CD4-positive, alpha-beta T cell treated with Interleukin-12 subunit alpha and Interleukin-12 subunit beta, for 1 hour (primary cell): ENCODE data around the gene PDCD2L.
"Not testable (repeated sequence)": the region's sequence is repeated elsewhere in the genome, so short reads cannot be mapped to it uniquely, and the experiment has no call there.

Experiments used
- DNase-seq: peaks from one replicate; pipeline ENCODE4 v3.0.0-alpha.2; 2020

Gene PDCD2L

DNA sequence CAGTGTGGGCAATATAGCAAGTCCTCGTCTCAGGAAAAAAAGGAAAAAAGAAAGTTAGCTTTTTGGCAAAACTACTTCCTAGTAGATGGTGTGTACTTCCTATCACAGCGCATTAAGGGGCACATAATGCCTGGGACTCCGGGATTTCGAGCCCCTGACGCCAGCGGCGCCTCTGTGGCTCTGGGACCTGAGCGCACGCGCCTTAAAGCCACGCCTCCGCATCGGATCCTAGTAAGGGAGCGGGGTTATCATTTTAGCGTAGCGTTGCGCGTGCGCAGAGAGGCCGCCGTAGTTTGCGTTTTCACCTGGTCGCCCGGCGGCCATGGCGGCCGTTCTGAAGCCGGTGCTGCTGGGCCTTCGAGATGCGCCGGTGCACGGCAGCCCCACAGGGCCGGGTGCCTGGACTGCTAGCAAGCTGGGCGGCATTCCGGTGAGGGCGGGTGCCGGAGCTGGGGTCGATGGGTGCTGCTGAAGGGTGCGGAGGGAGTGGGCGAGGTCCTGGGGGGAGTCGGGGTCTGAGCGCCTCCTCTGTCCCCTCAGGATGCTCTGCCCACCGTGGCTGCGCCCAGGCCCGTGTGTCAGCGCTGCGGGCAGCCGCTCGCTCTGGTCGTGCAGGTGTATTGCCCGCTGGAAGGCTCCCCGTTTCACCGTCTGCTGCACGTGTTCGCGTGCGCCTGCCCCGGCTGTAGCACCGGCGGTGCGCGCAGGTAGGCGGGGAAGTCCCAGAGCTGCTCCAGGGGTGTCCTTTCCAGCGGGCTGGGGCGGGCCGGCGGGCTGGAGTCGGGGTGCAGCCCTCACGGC, at the start of gene PDCD2L:
Gene PDCD2L (plus strand): TSS at position 291 of the 801 bp plus-strand sequence. CDS start 32 bp downstream, at position 323.
- DNase-seq = peak; percentile 93

DNA sequence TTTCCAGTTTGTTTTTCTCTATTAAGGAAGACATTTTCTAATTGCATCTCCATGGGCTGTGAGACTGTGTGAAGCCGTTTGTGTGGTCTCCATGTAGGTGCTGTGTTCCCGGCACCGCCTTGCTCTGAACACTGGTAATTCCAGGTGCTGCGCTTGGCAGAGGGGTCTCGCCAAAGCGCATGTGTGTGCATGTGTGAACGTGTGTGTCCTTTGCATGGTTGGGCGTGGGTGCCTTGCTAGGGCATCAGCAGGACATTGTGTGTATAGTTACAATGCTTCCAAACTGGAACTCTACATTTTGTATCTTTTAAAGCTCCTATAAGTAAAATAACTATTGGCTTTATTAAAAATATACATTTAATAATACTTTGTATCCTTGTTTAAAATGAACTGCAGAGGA, 49.0 kb upstream of the PDCD2L start:
- no peak for DNase-seq

- no peak for DNase-seq
Observed at GRCh38 chr19:34356875-34357274, 47.3 kb upstream of the PDCD2L start.

DNA sequence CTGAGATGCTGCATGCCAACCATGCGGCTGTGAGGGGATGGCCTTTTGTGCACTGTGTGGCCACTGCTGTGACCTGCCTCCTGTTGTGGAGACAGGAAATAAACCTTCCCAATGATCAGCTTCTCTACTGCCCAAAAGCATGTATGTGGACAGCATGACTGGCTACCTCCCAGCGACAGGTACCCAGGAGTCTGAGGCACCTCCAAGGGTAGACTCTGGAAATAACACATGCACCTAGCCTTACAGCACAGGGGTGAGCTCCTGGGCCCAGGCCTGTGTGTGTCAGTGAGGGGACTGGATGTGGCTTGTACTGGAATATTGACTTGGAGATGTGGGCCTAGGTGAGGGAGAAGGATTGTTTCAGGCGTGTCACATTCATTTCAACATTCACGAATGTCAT, 46.8 kb upstream of the PDCD2L start:
- no peak for DNase-seq

DNA sequence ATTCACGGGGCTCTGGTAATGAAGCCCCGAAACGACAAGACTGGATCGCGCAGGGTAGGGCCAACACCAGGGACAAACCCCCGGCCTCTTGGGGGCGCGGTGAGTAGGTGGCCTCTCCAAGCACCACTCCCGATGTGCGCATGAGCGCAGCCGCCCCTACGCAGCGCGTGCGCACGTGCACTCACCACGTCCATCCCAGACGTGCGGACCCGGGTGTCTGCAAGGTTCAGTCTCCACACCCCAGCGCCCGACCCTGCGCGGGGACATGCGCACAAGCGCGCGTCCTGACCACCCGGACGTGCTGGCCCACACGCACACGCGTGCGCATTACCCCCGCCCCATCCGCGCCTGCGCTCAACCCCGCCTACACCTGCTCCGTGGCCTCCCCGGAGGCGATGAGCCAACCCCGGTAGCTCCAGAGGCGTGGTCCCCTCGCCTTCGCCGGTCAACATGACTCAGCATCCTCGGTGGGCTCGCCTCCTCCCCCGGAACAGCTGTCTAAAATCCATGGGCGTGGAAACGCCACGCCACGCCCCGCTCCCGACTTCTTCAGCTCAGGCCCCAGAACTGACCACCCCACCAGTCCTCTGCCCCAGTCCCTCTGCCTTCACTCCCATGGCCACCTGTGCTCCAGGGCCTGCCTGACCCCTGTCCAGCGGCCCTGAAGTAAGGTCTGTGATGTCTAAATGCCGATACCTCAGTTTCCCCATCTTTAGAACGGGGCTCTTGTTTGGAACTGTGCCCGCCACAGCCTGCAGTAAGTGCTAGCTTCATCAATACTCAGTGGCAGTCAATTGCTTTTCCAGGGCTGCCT, 44.9 kb upstream of the PDCD2L start:
- DNase-seq = peak; percentile 97

GRCh38 chr19:34359954-34360315, 44.3 kb upstream of the PDCD2L start:
- no peak for DNase-seq

DNA sequence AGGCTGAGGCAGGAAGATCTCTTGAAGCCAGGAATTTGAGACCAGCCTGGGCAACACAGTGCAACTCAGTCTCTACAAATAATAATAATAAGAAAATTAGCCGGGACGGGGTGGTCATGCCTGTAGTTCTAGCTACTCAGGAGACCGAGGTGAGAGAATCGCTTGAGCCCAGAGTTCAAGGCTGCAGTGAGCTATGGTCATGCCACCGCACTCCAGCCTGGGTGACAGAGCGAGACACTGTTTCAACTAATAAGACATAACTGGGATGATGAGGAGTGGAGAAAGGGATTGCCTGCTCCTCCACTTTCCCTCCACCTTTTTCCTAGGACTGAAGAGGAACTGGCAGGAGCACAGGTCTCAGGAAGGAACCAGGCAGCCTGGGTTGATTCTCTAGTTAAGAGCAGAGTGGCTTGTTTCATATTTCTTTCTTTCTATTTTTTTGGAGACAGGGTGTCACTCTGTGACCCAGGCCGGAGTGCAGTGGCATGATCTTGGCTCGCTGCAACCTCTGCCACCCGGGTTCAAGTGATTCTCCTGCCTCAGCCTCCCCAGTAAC, 43.8 kb upstream of the PDCD2L start:
- DNase-seq = no peak

DNA sequence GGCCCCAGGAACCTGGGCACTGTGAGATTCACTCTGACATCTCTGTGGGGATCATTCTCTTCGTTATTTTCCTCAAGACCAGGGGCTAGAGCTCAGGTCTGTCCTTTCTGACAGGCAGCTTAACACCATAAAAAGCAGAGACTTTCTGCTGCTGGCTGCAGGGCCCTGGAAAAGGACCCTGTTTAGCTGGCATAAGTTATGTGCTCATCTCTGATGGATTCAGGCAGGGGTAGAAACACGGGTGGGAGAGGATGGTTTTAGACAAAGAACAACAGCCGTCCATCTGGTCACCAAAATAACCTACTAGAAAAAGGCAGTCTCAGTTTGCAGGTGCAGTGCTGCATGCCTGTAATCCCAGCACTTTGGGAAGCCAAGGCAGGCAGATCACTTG, 41.5 kb upstream of the PDCD2L start:
- no peak for DNase-seq

- DNase-seq = no peak
Observed at GRCh38 chr19:34363094-34363493, 41.1 kb upstream of the PDCD2L start.

DNA sequence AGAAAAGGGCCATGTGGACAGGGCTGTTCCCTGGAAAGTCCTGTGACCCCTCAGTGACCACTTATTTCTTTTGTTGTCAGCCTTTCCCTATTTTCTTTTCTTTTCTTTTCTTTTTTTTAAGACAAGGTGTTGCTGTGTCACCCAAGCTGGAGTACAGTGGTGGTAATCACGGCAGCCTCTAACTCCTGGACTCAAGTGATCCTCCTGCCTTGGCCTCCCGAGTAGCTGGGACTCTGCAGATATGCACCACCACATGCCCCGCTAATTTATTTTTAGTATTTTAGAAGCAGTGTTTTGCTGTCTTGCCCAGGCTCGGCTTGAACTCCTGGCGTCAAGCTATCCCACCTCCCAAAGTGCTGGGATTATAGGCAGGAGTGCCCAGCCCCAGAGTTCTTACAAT, 40.3 kb upstream of the PDCD2L start:
- no peak for DNase-seq

GRCh38 chr19:34364462-34364829, 39.8 kb upstream of the PDCD2L start:
- no peak for DNase-seq

GRCh38 chr19:34364830-34365462, 39.3 kb upstream of the PDCD2L start, which contains the start of gene GPI:
Gene GPI (plus strand): TSS chr19:34365196. CDS start chr19:34365267, 71 bp downstream.
- peak; percentile 71 for DNase-seq

DNA sequence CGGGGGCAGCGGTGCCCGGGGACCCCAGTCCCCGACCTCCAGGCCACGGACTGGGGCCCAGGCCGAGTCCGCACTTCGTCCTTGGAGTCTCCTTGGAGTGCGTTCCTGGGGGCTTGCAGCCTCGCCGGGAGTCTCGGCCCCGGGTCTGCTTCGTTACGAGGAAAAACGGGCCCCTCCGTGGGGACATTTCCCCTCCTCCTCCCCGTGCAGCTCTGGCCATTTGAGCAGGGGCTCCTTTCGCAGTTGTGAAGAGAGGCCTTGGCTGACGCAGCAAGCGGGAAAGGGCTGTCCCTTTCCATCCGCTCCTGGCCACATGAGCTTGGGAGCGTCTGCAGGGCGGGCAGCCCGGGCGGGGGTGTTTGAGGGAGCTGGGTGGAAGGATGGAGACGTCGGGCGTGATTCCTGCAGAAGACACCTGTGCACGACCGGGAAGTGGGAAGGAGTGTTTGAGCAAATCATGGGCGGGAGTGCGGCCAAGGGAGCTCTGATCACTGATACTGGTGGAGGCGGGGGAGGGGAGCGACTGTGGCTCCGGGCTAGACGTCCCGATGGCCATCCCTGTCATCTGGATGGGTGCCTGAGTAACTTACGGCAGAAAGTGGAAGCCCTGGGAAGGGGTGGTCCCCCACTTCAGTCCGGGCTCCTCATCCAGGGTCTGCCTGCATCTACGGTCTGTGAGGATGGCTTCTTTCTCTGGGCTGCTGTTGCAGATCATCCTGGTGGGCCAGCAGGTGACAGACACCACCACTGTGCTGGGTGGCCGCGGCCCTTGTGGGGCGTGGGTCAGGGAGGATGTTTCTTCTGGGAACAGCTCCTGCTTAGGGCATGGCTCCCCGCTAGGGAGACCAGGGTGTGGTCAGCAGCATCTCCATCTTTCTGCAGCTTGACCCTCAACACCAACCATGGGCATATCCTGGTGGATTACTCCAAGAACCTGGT, 38.5 kb upstream of the PDCD2L start:
- DNase-seq = no peak

- peak; percentile 23 for DNase-seq
Observed at GRCh38 chr19:34366738-34367623, 37.2 kb upstream of the PDCD2L start.

DNA sequence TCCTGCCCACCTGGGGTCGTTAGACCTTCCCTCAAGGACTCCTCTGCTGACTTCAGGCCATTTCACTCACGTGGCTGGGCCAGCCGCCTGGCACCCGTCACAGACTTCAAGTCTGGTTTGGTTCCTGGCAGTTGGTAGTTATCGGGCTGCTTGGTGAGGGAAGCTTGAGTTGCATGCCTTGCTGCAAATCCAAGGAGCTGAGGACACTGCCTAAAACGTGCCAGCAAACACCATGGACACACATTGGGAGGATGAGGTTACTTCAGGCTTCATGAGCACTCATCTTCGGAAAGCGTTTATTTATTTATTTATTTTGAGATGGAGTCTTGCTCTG, 36.6 kb upstream of the PDCD2L start:
- DNase-seq = no peak

DNA sequence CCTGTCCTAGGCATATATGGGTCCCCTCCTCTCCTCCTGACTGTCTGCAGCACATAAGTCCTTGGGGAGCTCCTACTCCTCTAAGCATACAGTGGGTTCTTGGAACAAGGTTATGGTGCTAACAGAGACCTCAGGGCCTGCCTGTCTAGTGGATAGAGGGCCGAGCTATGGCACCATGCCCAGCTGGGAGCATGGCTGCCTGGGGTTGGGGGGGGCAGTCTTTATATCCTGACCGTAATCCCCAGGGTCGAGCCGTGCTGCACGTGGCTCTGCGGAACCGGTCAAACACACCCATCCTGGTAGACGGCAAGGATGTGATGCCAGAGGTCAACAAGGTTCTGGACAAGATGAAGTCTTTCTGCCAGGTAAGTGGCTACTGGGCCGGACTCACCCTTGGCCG, 35.9 kb upstream of the PDCD2L start:
- DNase-seq = no peak

DNA sequence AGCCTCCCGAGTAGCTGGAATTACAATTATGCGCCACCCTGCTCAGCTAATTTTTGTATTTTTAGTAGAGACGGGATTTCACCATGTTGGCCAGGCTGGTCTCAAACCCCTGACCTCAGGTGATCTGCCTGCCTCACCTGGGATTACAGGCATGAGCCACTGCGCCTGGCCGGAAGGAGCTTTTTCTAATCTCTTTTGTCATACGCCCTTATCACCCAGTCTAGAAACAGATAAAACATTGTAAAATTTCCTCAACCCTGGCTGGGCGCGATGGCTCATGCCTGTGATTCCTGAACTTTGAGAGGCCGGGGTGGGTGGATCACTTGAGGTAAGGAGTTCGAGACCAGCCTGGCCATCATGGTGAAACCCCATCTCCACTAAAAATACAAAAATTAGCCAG, 35.0 kb upstream of the PDCD2L start:
- DNase-seq = not testable (repeated sequence)

GRCh38 chr19:34370117-34370516, 34.1 kb upstream of the PDCD2L start:
- DNase-seq = no peak

DNA sequence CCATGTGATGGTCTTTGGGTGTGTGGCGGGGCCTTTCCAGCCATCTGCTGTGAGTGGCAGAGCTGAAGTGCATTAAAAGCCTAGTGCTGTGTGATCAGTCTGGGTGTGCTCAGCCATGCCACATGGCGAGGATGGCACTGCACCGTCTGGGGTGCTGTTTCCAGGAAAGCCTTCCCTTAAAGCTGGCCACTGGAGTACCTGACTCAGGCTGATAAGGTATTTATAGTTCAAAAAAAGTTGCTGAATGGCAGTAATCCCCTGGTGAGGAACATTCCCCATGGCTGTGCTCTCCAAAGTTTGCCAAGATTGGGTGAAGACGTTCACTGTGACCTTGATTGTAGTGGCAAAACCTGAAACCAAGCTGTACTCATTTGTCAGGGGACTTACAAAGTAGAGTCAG, 33.2 kb upstream of the PDCD2L start:
- no peak for DNase-seq

DNA sequence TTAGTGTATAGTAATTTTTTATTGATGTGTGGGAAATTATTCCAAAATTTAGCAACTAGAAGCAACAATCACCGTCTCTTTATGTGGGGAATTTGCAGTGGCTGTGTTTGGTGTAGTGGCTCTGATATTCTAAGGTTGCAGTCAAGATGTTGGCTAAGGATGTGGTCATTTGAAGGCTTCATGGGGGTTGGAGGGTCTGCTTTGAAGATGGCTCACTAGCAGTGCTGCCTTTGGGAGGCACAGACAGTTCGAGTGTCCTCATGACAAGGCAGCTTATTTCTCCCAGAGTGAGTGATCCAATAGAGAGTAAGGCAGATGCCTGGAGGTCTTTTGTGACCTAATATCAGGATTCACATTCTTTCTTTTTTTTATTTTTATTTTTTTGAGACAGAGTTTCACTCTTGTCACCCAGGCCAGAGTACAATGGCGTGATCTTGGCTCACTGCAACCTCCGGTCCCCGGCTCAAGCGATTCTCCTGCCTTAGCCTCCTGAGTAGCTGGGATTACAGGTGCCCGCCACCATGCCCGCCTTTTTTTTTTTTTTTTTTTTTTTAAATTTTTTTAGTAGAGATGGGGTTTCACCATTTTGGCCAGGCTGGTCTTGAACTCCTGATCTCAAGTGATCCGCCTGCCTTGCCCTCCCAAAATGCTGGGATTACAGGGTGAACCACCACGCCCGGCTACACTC, 30.5 kb upstream of the PDCD2L start:
- no peak for DNase-seq

- DNase-seq = no peak
Observed at GRCh38 chr19:34375598-34375997, 28.6 kb upstream of the PDCD2L start.
